NCI-H2081 (cell line): ENCODE measurements around the gene DTNBP1.

Experiments
- DNase-seq, 2 experiments: peaks; one replicate each; lab custom pipeline; 2025; lab: John Stamatoyannopoulos, UW

Gene DTNBP1

GRCh38 chr6:15588971-15589634 lies 73.7 kb downstream of the DTNBP1 start:
- DNase-seq = no peak

DNA sequence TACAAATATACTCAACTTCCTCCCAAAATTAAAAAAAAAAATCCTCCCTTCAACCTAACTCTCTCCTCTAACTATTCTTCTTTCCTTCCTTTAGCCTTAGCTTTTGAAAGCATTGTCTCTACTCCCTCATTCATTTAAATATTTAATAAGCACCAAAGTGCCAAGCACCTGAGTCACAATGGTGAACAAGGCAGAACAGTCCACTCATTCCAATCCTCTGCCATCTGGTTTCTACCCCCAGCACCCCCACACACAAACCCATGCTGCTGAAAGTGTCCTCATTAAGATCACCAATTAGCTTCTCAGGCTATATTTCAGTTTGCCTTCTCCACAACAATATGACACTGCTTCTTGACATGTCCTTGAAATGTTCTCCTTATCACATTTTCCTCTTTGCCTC lies 76.3 kb downstream of the DTNBP1 start:
- no peak for DNase-seq

GRCh38 chr6:15585760-15586214 lies 77.0 kb downstream of the DTNBP1 start:
- DNase-seq = no peak

DNA sequence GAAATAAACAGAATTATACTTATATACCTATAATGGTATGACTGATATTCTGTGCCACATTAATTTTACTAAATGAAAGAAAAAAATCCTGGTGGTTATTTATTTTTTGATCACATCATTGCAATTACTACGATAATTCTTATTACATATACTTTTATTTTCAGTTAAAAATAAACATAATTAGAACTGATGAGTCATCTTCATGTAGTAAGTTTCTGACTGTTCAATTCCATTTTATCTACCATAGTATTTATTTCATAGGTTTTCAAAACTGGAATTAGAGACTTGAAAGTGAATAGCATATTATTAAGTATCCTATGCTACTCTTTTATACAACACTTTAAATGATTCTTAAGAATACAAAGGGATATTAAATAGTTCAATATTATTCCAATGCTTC lies 80.3 kb downstream of the DTNBP1 start:
- DNase-seq = no peak

DNA sequence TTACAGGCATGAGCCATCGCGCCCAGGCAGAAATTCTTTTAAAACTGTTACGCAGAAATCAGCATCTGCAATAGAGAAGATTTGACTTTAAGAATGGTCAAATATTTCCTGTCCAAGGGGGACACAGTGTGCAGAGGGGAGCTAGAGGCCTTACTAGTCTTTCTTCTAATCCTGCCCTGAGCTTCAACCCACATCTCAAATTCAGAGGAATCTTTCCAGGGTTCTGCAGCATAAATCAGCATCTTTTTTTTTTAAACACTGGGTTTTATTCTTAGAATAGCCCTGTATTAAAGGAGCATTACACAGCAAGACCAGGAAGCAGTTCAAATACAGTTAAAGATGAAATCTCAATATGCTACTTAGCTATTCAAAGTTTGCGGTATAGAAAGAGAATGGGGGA lies 81.1 kb downstream of the DTNBP1 start:
- DNase-seq = no peak

GRCh38 chr6:15580326-15580725 lies 82.5 kb downstream of the DTNBP1 start:
- DNase-seq = no peak

GRCh38 chr6:15578716-15579391 lies 84.0 kb downstream of the DTNBP1 start:
- DNase-seq = no peak

GRCh38 chr6:15577550-15578171 lies 85.2 kb downstream of the DTNBP1 start:
- no peak for DNase-seq

DNA sequence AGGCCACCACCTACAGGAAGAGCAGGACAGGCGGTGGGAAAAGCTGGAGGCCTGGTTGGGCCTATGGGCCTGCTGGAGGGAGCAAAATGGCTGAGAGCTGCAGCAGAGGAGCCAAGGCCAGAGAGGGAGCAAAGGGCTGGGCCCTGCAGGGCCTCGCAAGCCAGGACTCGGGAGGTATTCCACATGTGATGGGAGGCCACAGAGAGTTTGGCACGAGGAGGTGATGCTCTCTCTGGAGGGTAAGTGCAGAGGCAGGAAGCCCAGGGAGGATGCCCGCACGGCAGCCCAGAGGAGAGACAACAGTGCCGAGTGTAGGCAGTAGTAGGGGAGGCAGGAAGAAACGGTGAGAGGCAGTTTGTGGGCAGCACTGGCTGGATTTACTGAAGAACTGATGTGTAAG lies 85.7 kb downstream of the DTNBP1 start:
- no peak for DNase-seq

DNA sequence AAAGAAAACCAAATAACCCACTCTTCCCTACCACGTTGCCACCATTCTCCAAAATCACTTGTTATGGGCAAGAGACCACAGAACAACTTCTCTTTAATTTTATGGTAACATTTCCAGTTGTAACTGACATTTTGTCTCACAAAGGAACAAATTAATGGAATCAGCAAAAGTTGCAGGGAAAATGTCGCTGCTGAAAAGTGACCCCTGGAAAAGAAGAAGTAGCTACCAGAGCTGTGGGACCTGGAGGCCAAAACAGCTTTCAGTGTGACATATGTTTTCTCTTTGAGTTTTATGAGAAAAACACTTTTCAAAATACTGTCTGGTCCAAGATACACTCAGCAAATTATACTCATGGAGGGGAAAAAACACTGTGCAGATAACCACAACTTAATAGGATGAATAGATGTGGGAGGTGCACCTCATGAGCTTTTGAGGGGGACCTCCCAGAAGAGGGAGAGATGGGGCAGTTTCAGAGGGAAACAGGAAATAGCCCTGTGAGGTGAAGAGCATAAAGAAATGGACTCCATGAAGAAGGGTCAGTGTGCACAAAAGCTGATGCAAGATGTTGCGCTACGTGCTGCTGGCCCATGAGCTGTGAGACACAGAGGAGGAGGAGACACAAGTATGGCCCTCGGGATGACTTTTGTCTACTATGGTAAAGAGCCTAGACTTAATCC lies 87.3 kb downstream of the DTNBP1 start:
- no peak for DNase-seq

GRCh38 chr6:15574486-15574885 lies 88.3 kb downstream of the DTNBP1 start:
- no peak for DNase-seq

GRCh38 chr6:15574023-15574422 lies 88.8 kb downstream of the DTNBP1 start:
- no peak for DNase-seq

DNA sequence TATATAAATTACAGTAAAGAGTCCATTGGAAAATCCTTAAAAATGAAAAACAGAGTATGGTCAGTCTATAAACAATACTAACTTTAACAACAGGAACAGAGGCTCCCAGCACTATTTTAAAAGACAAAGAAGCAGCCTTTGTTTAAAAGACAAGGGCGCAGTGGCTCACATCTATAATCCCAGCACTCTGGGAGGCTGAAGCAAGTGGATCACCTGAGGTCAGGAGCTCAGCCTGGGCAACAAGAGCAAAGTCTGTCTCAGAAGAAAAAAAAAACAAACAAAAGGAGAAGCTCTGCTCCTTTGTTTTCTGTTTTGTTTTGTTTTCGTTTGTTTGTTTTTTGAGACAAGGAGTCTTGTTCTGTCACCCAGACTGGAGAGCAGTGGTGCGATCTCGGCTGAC lies 89.4 kb downstream of the DTNBP1 start:
- DNase-seq = no peak

- DNase-seq = no peak
These were observed 90.4 kb downstream of the DTNBP1 start for GRCh38 chr6:15572296-15573016.

GRCh38 chr6:15570171-15570570 lies 92.7 kb downstream of the DTNBP1 start:
- no peak for DNase-seq

DNA sequence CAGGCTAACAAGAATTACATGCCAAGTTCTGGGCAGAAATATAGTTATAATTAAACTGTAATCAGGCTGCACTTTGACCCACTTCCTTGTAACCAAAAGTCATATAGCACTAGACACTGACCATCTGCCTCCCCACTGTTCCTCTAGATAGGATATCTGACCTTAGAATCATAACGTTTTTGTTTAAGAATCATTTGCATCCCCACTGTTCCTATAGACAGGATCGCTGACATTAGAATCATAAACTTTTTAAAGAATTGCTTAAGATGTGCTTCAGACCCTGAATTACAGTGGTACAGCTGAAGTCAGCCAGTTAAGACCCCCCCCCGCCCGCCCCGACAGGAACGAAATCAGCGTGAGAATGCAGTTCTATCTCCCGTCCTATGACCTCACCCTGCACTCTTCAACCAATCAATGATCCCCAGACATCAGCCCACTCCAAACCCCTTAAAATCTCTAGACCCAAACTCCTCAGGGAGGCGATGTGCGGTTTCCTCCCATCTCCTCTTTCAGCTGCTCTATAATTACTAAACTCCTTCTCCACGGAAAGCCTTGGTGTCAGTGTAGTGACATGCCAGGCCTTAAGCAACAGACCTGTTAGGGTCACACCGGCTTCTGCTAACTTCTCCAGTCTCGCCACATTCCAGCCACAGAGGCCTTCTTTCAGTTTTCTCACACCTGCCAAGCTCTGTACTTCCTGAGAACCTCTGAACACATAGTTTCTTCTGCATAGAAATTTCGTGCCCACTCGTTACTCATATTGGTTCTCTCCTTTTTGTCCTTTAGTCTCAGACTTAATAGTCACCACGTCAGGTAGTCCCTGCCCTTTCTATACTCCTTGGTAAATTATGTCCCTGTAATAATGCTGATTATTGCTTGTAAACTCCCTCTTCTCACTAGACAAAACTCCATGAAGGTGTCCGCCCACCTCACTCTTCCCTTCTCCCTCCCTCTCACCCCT lies 93.5 kb downstream of the DTNBP1 start:
- no peak for DNase-seq

GRCh38 chr6:15562977-15563376 lies 99.9 kb downstream of the DTNBP1 start:
- no peak for DNase-seq

DNA sequence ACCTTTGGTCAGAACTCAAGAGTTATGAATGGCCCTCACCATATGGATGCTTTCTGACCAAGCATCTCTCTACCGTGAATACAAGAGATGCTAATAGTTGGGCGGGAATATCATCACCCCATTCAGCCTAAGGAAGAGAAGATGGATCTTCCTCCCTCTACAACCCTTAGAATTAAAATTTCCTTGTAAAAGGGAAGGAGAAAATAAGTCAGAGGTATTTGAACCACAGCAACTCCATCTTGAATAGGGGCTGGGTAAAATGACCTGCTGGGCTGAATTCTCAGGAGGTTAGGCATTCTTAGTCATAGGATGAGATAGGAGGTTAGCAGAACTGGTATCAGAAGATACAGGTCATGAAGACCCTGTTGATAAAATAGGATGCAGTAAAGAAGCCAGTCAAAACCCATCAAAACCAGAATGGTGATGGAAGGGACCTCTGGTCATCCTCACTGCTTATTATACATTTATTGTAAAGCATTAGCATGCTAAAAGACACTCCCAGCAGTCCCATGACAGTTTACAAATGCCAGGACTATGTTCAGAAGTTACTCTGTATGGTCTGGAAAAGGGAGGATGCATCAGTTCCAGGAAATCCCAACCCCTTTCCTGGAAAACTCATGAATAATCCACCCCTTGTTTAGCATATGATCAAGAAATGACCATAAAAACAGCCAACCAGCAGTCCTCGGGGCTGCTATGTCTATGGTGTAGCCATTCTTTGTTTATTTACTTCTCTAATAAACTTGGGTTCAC lies 101.2 kb downstream of the DTNBP1 start:
- DNase-seq = no peak

DNA sequence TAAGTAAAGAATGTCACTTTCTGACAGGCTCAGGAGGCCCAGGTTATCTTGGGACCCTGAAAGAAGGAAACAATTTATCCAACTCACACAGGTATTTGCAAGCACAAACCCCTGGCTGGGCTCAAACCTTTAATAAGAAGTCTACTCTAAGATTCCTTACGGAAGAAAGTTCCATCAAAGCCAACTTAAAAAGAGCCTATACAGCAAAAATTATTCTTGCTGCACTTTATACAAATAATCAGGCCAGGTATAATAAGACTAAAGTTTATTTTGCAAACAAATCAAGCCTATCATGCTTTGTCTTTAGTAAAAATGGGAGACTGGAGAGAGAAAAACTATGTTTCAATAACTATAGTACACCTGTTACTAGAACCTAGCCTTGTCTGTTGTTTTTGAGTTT lies 102.1 kb downstream of the DTNBP1 start:
- no peak for DNase-seq

DNA sequence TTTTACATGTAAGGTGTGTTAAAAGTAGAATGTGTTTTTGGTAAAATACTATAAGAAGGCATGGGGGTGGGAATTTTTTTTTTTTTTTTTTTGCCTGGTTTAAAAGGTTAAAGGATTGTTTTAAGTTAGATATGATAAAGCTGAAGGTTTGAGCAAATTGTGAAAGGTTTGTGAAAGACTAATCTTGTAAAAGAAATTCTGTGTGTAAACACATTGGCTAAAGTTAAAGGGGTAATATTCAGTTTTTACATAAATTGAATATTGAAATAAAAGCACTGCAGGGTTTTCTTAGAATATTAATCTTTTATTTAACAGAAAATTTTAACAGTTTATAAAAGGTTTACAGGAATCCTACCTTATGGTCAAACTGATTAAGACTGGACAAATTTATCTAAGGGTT lies 105.7 kb downstream of the DTNBP1 start:
- no peak for DNase-seq
